OCI-LY1 (cell line): ENCODE data around the gene OR52M1.

Experiments
- H2AFZ ChIP-seq: fragments of 200-600 bp; sonication (generic), shearing (Covaris generic); 2 replicates; pipeline ENCODE4 v1.6.0; 2014; ENCODE audit warnings: antibody characterized with exemption, mild to moderate bottlenecking, low read length
- H3F3A ChIP-seq: fragments of 200-600 bp; sonication (generic), shearing (Covaris generic); 2 replicates; pipeline ENCODE4 v1.6.0; 2014; ENCODE audit warnings: mild to moderate bottlenecking, antibody characterized with exemption, low read length, moderate library complexity; ENCODE audit not compliant: insufficient read depth
- H3K27ac ChIP-seq: fragments of 200-600 bp; sonication (generic); 2 replicates; pipeline ENCODE4 v1.5.1; 2014; ENCODE audit warnings: low read length, mixed run types, mild to moderate bottlenecking, low read depth; ENCODE audit not compliant: poor library complexity, severe bottlenecking
- H3K27me3 ChIP-seq: fragments of 200-600 bp; sonication (generic); 2 replicates; pipeline ENCODE4 v1.6.0; 2014; ENCODE audit warnings: antibody characterized with exemption, mild to moderate bottlenecking, low read length, moderate library complexity; ENCODE audit not compliant: insufficient read depth
- H3K36me3 ChIP-seq: fragments of 200-600 bp; sonication (generic); 2 replicates; pipeline ENCODE4 v1.6.1; 2014; ENCODE audit warnings: mild to moderate bottlenecking, antibody characterized with exemption, low read length, moderate library complexity, mixed read lengths; ENCODE audit not compliant: insufficient read depth
- H3K4me1 ChIP-seq: fragments of 200-600 bp; sonication (generic); 2 replicates; pipeline ENCODE4 v1.5.1; 2014; ENCODE audit warnings: mild to moderate bottlenecking, low read length, moderate library complexity; ENCODE audit not compliant: insufficient read depth, severe bottlenecking
- H3K4me2 ChIP-seq: fragments of 200-600 bp; sonication (generic), shearing (Covaris generic); 2 replicates; pipeline ENCODE4 v1.6.1; 2014; ENCODE audit warnings: low read length
- H3K4me3 ChIP-seq: fragments of 200-600 bp; sonication (generic); 2 replicates; pipeline ENCODE4 v1.5.1; 2014; ENCODE audit warnings: low read length, low read depth, mild to moderate bottlenecking, mixed read lengths; ENCODE audit not compliant: poor library complexity, severe bottlenecking
- H3K79me2 ChIP-seq: fragments of 200-600 bp; shearing (Covaris generic); 2 replicates; pipeline ENCODE4 v1.6.1; 2016; ENCODE audit warnings: mixed run types, low read length, mixed read lengths; ENCODE audit not compliant: insufficient read depth
- H3K9ac ChIP-seq: fragments of 200-600 bp; sonication (generic), shearing (Covaris generic); 2 replicates; pipeline ENCODE4 v1.6.1; 2014; ENCODE audit warnings: mild to moderate bottlenecking, low read length, mixed read lengths
- H3K9me2 ChIP-seq: fragments of 200-600 bp; sonication (generic), shearing (Covaris generic); 2 replicates; pipeline ENCODE4 v1.6.1; 2014; ENCODE audit warnings: low read depth, mild to moderate bottlenecking, low read length, mixed read lengths
- H3K9me3 ChIP-seq: fragments of 200-600 bp; shearing (Covaris generic); 2 replicates; pipeline ENCODE4 v1.6.1; 2014; ENCODE audit warnings: low read length, mixed read lengths
- H4K20me1 ChIP-seq: fragments of 200-600 bp; sonication (generic), shearing (Covaris generic); 2 replicates; pipeline ENCODE4 v1.6.0; 2016; ENCODE audit warnings: mild to moderate bottlenecking, low read length; ENCODE audit not compliant: insufficient read depth
- CTCF ChIP-seq: fragments of 200-600 bp; sonication (generic), shearing (Covaris generic); IDR thresholded peaks from 2 replicates; pipeline ENCODE4 v1.5.1; 2017; ENCODE audit warnings: mild to moderate bottlenecking, antibody characterized with exemption, low read length, moderate library complexity, mixed read lengths
- EZH2 ChIP-seq: fragments of 200-600 bp; sonication (generic), shearing (Covaris generic); IDR thresholded peaks from 2 replicates; pipeline ENCODE4 v1.8.0; 2017; ENCODE audit warnings: borderline replicate concordance, mixed run types, mild to moderate bottlenecking, antibody characterized with exemption, low read length, moderate library complexity, mixed read lengths

The OR52M1 gene

GRCh38 chr11:4514196-4514595 lies 30.8 kb upstream of the OR52M1 start:
- Histone ChIP-seq H4K20me1 (no peaks in the 10 kb centered on the region), H3K27me3 (no peaks in the 10 kb centered on the region), H2AFZ (no peak overlapping the region), H3K4me2 (no peak overlapping the region), H3K9me2 (no peaks in the 10 kb centered on the region), H3K27ac (no peak overlapping the region), H3K4me1 (no peaks in the 10 kb centered on the region), H3K4me3 (no peak overlapping the region), H3K9ac (no peak overlapping the region), H3K79me2 (no peaks in the 10 kb centered on the region), H3K9me3 (no peaks in the 10 kb centered on the region), H3K36me3 (no peaks in the 10 kb centered on the region), H3F3A (no peaks in the 10 kb centered on the region)
- no peak for TF ChIP-seq CTCF
- TF ChIP-seq EZH2: no peak

GRCh38 chr11:4522339-4522738 lies 22.7 kb upstream of the OR52M1 start:
- Histone ChIP-seq H3K4me1 (no peaks in the 10 kb centered on the region), H3K27ac (no peak overlapping the region), H4K20me1 (no peaks in the 10 kb centered on the region), H3K9ac (no peak overlapping the region), H3K4me3 (no peak overlapping the region), H3F3A (no peaks in the 10 kb centered on the region), H3K4me2 (no peak overlapping the region), H3K36me3 (no peaks in the 10 kb centered on the region), H3K9me3 (no peaks in the 10 kb centered on the region), H3K27me3 (no peaks in the 10 kb centered on the region), H3K9me2 (no peaks in the 10 kb centered on the region), H2AFZ (no peak overlapping the region), H3K79me2 (no peaks in the 10 kb centered on the region)
- TF ChIP-seq EZH2 (no peak), CTCF (no peak)

- H2AFZ ChIP-seq: no peak overlapping the region
- TF ChIP-seq CTCF: no peak
- TF ChIP-seq EZH2: no peak
- H3K36me3 ChIP-seq: no peaks in the 10 kb centered on the region
- no peak overlapping the region for H3K27ac ChIP-seq
- no peak overlapping the region for H3K4me2 ChIP-seq
- no peak overlapping the region for H3K9ac ChIP-seq
- no peak overlapping the region for H3K4me3 ChIP-seq
- no peaks in the 10 kb centered on the region for H3K79me2 ChIP-seq
- no peaks in the 10 kb centered on the region for H3K9me2 ChIP-seq
- no peaks in the 10 kb centered on the region for H4K20me1 ChIP-seq
- H3K27me3 ChIP-seq: no peaks in the 10 kb centered on the region
- no peaks in the 10 kb centered on the region for H3K9me3 ChIP-seq
- H3F3A ChIP-seq: no peaks in the 10 kb centered on the region
- H3K4me1 ChIP-seq: no peaks in the 10 kb centered on the region
Observed at GRCh38 chr11:4522752-4523151, 22.2 kb upstream of the OR52M1 start.
